Measurements from ENCODE around the gene DSC1.
"Not testable (repeated sequence)": the region's sequence is repeated elsewhere in the genome, so short reads cannot be mapped to it uniquely, and the experiment has no call there.

Gene DSC1

DNA sequence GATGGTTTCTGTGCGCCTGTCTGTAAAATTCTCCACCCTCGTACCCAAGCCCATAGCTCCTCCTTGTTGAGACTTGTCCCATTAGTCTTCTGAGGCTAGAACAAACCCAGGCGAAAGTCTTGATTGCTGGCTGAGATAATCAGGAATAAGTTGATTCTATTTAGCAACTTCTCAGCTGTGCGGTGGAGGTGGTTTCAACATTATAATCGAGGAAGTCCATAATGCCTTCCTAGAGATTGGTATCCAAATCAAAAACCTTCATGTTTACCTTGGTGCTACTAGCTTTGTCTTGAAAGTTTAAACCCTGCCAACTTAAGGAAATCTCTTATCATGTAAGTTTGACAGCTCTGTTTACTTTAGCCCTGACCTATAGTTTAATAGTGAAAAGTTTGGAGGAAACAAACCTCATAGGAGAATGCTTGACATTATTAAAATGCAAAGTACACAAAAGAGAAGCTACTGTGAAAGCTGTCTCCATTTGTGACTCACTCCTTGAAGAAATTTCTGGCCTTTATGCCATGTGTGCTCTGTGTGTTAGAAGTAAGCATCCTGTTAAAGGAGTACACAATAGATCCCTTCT lies 36.6 kb upstream of the DSC1 start:
- no peak overlapping the region for H3K4me3 ChIP-seq (ENCODE audit: low read length)
- no peak overlapping the region for H3K9ac ChIP-seq (ENCODE audit: low read length)
- no peaks in the 10 kb centered on the region for H3K4me1 ChIP-seq (ENCODE audit: control insufficient read depth, insufficient read depth, low read length)
- no peaks in the 10 kb centered on the region for H3K27me3 ChIP-seq (ENCODE audit: control insufficient read depth, insufficient read depth, low read length)
- no peak overlapping the region for H3K27ac ChIP-seq (ENCODE audit: low read depth, low read length)
- H3K36me3 ChIP-seq (ENCODE audit: control insufficient read depth, insufficient read depth, low read length), result no peaks in the 10 kb centered on the region

DNA sequence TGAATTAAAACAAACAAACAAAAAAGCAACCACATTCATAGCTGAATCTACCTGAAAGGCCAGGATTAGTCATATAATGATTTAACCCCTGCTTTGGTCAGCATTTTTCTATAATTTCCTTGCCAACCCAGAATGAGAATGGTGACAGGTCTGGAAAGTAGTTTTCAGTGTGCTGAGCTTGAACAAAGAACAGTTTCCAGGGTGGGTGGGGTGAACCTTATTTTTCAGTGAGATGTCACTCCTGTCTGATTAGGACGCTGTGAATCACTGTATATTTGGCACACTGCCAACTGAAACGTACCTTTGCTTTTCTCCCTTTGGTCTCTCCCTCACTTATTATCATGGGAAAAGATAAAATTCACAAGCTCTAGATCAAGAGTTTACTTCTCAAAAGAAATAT lies 35.0 kb upstream of the DSC1 start:
- H3K27ac ChIP-seq (ENCODE audit: low read depth, low read length), result no peak overlapping the region
- H3K9ac ChIP-seq (ENCODE audit: low read length), result no peak overlapping the region
- no peaks in the 10 kb centered on the region for H3K36me3 ChIP-seq (ENCODE audit: control insufficient read depth, insufficient read depth, low read length)
- no peaks in the 10 kb centered on the region for H3K27me3 ChIP-seq (ENCODE audit: control insufficient read depth, insufficient read depth, low read length)
- no peak overlapping the region for H3K4me3 ChIP-seq (ENCODE audit: low read length)
- H3K4me1 ChIP-seq (ENCODE audit: control insufficient read depth, insufficient read depth, low read length), result no peaks in the 10 kb centered on the region

DNA sequence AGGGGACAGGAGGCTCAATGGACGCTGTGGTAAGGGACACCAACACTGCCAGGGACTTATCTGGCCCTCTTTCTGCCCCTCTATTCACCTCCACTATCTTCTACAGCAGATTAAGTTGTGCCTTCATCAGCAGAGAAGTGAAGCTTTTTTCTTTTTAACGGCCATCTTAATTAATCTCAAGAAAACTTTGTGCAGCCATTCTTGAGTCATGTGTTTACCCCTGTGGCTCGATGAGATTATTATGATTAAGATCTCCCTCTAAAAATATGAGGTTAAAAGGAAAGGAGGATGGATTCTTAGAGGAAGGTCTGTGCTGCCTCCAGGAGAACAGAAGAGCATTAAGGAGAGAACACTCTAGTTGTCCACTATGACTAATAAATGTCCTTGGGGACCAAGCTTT lies 32.4 kb upstream of the DSC1 start:
- Histone ChIP-seq H3K27me3 (ENCODE audit: control insufficient read depth, insufficient read depth, low read length) (no peaks in the 10 kb centered on the region), H3K9ac (ENCODE audit: low read length) (no peak overlapping the region), H3K4me3 (ENCODE audit: low read length) (no peak overlapping the region), H3K36me3 (ENCODE audit: control insufficient read depth, insufficient read depth, low read length) (no peaks in the 10 kb centered on the region), H3K4me1 (ENCODE audit: control insufficient read depth, insufficient read depth, low read length) (no peaks in the 10 kb centered on the region), H3K27ac (ENCODE audit: low read depth, low read length) (no peak overlapping the region)

DNA sequence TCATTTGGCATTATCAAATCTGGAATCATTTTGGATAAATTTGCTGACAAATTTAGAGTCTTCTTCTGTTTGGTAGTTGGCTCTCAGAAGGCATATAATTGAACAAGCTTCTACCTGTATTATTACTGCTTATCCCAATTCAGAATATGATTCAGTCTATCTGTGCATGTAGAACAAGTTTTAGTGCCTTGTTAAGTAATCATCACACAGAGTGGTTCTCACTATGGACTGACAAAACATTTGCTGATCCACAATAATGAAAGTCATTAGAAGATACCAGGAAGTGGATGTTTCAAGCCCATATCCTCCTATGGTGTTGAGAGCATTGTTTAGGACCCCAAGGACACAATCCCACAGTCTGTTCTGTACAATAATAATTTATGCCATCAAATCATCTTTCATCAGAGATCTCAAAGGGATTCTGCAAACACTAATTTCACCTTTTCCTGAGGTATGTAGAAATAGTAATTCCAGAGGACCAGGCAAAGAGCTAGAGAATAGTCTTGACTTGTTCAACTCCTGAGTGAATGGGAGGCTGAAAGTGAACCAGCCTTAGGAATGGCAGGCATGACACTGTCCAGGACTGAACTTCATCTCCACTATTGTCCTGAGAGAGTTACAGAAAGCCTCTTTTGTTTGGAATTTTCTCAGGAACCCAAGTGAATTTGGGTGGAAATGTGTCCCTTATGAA lies 29.6 kb upstream of the DSC1 start:
- no peaks in the 10 kb centered on the region for H3K4me1 ChIP-seq (ENCODE audit: control insufficient read depth, insufficient read depth, low read length)
- H3K36me3 ChIP-seq (ENCODE audit: control insufficient read depth, insufficient read depth, low read length), result no peaks in the 10 kb centered on the region
- H3K9ac ChIP-seq (ENCODE audit: low read length), result no peak overlapping the region
- no peaks in the 10 kb centered on the region for H3K27me3 ChIP-seq (ENCODE audit: control insufficient read depth, insufficient read depth, low read length)
- no peak overlapping the region for H3K27ac ChIP-seq (ENCODE audit: low read depth, low read length)
- H3K4me3 ChIP-seq (ENCODE audit: low read length), result no peak overlapping the region

DNA sequence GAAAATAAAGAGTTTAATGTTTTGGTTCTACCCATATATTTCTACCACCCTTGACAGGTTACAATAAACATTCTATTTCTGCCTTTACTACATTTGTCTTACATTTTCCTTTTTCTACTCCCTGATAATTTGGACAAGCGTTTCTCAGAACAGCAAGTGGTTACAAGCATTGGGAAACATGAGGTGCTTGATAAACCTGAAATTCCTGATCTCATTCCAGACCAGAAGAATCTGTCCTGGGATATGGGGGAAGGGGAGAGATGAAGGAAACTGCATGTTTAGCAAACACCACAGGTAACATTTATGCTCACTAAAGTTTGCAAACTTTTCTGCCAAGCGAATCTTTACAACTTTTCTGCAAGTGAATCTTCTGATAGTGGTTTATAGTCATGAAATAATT lies 28.3 kb upstream of the DSC1 start:
- Histone ChIP-seq H3K4me3 (ENCODE audit: low read length) (no peak overlapping the region), H3K27me3 (ENCODE audit: control insufficient read depth, insufficient read depth, low read length) (no peaks in the 10 kb centered on the region), H3K36me3 (ENCODE audit: control insufficient read depth, insufficient read depth, low read length) (no peaks in the 10 kb centered on the region), H3K27ac (ENCODE audit: low read depth, low read length) (no peak overlapping the region), H3K9ac (ENCODE audit: low read length) (no peak overlapping the region), H3K4me1 (ENCODE audit: control insufficient read depth, insufficient read depth, low read length) (no peaks in the 10 kb centered on the region)

DNA sequence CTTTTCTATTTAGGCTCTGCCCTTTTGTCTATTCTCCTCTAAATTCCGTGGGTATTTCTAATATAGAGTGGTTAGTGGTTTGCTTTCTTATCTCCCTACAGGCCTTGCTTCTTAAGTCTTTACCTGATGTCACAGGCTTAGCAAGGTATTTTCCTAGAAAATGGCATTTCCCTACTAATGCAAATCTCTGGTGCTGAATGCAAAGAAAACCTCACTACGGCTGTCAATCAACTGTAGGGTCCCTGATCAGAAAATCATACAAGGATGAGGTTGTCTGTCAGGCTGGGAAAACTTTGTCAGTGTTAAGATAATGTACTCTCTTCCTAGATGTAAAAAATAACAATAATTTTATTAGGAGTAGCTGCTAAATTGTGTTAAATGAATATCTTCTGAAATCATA lies 27.1 kb upstream of the DSC1 start:
- H3K4me3 ChIP-seq (ENCODE audit: low read length), result no peak overlapping the region
- no peaks in the 10 kb centered on the region for H3K27me3 ChIP-seq (ENCODE audit: control insufficient read depth, insufficient read depth, low read length)
- H3K4me1 ChIP-seq (ENCODE audit: control insufficient read depth, insufficient read depth, low read length), result no peaks in the 10 kb centered on the region
- H3K9ac ChIP-seq (ENCODE audit: low read length), result no peak overlapping the region
- no peaks in the 10 kb centered on the region for H3K36me3 ChIP-seq (ENCODE audit: control insufficient read depth, insufficient read depth, low read length)
- H3K27ac ChIP-seq (ENCODE audit: low read depth, low read length), result no peak overlapping the region

DNA sequence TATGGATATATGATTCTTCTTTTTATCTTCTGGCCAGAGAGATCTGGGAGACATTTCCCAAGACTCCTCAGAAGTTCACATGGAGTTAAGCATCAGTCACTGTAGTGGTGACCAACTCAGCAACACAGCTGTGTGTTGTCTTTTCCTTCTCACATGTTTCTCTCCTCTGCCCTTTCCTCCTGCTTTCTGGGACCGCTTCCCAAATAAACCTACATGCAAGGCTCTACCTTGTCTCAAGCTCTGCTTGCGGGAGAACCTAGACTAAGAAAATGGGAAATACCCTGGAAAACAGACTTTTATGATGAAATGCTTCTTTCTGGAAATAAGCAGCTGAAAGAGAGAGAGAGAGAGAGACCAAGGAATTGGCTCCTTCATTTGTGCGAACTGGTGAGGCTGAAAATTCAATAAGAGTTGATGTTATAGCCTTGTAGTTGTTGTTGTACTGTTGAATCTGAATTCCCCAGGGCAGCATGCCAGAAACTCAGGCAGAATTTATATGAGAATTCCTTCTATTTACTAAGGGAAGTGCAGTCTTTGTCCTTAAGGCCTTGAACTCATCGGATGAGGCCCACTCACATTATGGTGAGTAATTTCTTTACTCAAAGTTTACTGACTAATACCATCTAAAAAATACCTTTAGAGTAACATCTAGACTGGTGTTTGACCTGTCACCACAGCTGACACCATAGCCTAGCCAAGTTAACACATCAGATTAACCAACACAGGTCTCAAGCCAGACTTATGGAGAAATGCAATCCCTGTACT lies 22.7 kb upstream of the DSC1 start:
- no peak overlapping the region for H3K27ac ChIP-seq (ENCODE audit: low read depth, low read length)
- no peaks in the 10 kb centered on the region for H3K27me3 ChIP-seq (ENCODE audit: control insufficient read depth, insufficient read depth, low read length)
- H3K9ac ChIP-seq (ENCODE audit: low read length), result no peak overlapping the region

DNA sequence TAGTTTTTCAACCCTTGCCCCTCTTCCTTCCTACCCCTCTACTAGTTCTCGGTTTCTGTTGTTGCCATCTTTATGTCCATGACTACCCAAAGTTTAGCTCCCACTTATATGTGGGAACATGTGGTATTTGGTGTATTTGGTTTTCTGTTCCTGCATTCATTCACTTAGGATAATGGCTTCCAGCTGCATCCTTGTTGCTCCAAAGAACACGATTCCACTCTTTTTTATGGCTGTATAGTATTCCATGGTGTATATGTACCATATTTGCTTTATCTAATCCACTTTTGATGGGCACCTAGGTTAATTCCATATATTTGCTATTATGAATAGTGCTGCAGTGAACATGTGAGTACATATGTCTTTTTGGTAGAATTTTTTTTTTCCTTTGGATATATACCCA lies 20.6 kb upstream of the DSC1 start:
- Histone ChIP-seq H3K4me3 (ENCODE audit: low read length) (no peak overlapping the region), H3K9ac (ENCODE audit: low read length) (no peak overlapping the region), H3K4me1 (ENCODE audit: control insufficient read depth, insufficient read depth, low read length) (no peaks in the 10 kb centered on the region), H3K36me3 (ENCODE audit: control insufficient read depth, insufficient read depth, low read length) (no peaks in the 10 kb centered on the region), H3K27ac (ENCODE audit: low read depth, low read length) (no peak overlapping the region), H3K27me3 (ENCODE audit: control insufficient read depth, insufficient read depth, low read length) (no peaks in the 10 kb centered on the region)

More for the DNA sequence above, 22.7 kb upstream of the DSC1 start:
- H3K36me3 ChIP-seq (ENCODE audit: control insufficient read depth, insufficient read depth, low read length), result no peaks in the 10 kb centered on the region
- no peaks in the 10 kb centered on the region for H3K4me1 ChIP-seq (ENCODE audit: control insufficient read depth, insufficient read depth, low read length)
- no peak overlapping the region for H3K4me3 ChIP-seq (ENCODE audit: low read length)

DNA sequence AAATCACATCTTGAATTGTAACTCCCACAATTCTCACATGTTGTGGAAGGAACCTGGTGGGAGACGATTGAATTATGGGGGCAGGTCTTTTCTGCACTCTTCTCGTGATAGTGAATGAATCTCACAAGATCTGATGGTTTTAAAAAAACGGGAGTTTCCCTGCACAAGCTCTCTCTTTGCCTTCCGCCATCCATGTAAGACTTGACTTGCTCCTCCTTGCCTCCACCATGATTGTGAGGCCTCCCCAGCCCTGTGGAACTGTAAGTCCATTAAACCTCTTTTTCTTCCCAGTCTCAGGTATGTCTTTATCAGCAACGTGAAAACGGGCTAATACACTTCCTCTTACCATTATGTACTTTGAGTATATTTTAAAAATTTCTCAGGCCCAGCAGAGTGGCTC lies 14.7 kb upstream of the DSC1 start:
- not testable (repeated sequence) for H3K9ac ChIP-seq (ENCODE audit: low read length); H3K27me3 ChIP-seq (ENCODE audit: control insufficient read depth, insufficient read depth, low read length); H3K4me3 ChIP-seq (ENCODE audit: low read length); H3K27ac ChIP-seq (ENCODE audit: low read depth, low read length); H3K36me3 ChIP-seq (ENCODE audit: control insufficient read depth, insufficient read depth, low read length); H3K4me1 ChIP-seq (ENCODE audit: control insufficient read depth, insufficient read depth, low read length)

DNA sequence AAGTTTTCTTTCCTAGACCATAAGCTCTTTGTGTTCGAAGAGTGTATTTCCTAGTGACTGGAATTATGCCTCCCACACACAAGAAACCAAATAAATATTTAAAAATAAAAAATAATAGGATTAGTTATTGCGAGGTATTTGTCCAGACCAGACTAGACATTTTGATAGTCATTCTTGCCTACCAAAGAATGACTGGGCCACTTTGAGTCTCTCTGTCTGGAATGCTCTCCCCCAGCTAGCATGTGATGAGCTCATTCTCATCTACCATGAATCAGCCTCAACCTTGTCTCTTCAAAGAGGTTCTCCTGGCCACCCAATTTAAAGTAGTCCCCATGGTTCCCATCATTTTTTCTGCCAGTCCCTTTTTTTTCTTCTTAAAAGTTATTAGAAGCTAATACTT lies 13.9 kb upstream of the DSC1 start:
- H3K36me3 ChIP-seq (ENCODE audit: control insufficient read depth, insufficient read depth, low read length), result no peaks in the 10 kb centered on the region
- H3K9ac ChIP-seq (ENCODE audit: low read length), result no peak overlapping the region
- no peaks in the 10 kb centered on the region for H3K4me1 ChIP-seq (ENCODE audit: control insufficient read depth, insufficient read depth, low read length)
- no peak overlapping the region for H3K27ac ChIP-seq (ENCODE audit: low read depth, low read length)
- no peak overlapping the region for H3K4me3 ChIP-seq (ENCODE audit: low read length)
- no peaks in the 10 kb centered on the region for H3K27me3 ChIP-seq (ENCODE audit: control insufficient read depth, insufficient read depth, low read length)

DNA sequence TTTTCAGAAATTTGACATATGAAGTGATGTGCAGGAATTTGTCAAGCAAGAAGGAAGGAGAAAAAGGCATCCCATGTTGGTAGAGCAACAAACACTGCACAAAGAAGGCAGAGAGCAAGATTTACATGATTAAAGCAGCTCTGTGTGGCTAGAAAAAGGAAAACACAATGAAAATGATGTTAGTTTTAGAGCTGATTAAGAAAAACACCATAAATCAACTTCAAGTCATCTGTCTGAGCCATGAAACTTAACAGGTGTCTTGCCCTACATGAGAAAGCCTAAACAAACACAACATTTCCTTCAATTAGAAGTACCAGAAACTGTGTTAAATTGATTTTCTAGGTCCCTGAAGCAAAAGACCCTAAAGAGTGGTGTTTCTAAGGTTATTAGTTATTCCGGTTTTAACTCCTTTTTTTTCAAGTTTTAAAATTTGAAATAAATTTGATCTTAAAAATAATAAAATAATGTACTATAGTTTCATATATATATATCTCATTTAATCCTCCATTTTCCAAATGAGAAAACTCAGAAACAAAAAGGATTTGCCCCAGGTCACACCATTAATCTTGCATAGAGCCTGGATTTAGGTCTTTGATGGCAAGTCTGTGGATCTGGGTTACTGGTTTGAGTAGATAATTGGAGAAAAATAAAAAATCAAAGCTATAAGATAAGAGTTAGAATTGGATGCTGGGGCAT lies 8.6 kb upstream of the DSC1 start:
- Histone ChIP-seq H3K36me3 (ENCODE audit: control insufficient read depth, insufficient read depth, low read length) (no peaks in the 10 kb centered on the region), H3K27me3 (ENCODE audit: control insufficient read depth, insufficient read depth, low read length) (no peaks in the 10 kb centered on the region), H3K9ac (ENCODE audit: low read length) (no peak overlapping the region), H3K4me3 (ENCODE audit: low read length) (no peak overlapping the region), H3K4me1 (ENCODE audit: control insufficient read depth, insufficient read depth, low read length) (no peaks in the 10 kb centered on the region), H3K27ac (ENCODE audit: low read depth, low read length) (no peak overlapping the region)

DNA sequence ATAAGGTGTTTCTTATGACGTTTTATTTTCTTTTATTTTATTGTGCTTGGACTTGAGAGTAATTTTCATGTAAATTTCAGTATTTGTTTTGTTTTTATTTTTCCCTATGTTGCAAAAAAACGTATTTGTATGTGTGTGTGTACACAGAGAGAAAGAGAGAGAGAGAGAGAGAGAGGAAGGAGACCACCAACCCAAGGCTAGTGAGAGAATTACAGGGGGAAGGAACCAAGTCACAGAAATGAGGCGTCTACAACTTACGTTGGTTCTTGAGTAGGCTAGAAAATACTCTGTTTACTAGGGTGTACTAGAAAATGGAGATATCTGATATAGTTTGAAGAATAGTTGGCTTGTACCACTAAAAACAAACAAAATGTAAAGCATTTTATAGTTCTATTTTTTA lies 7.7 kb upstream of the DSC1 start:
- no peaks in the 10 kb centered on the region for H3K27me3 ChIP-seq (ENCODE audit: control insufficient read depth, insufficient read depth, low read length)

More for the DNA sequence above, 7.7 kb upstream of the DSC1 start:
- Histone ChIP-seq H3K27ac (ENCODE audit: low read depth, low read length) (no peak overlapping the region), H3K4me1 (ENCODE audit: control insufficient read depth, insufficient read depth, low read length) (no peaks in the 10 kb centered on the region), H3K4me3 (ENCODE audit: low read length) (no peak overlapping the region), H3K36me3 (ENCODE audit: control insufficient read depth, insufficient read depth, low read length) (no peaks in the 10 kb centered on the region), H3K9ac (ENCODE audit: low read length) (no peak overlapping the region)
